Measurements from ENCODE around the gene SYT8. TPM values are rescaled to one million over a fixed set of nuclear protein-coding genes. Genes with fewer than 3 reads are reported as not detected.
A peak's percentile ranks its signal among the peaks of the same experiment; 100 is the strongest.

Gene SYT8
- total RNA-seq, 1 donor from 2014 or later = 12.5 TPM

GRCh38 chr11:1825039-1825740 is 9.6 kb upstream of the SYT8 start:
- Histone ChIP-seq H3K4me3 (no peak overlapping the region), H3K4me1 (peaks cover 20% of the 10 kb centered on the region), H3K36me3 (no peaks in the 10 kb centered on the region), H3K27me3 (no peaks in the 10 kb centered on the region), H3K9me3 (no peaks in the 10 kb centered on the region), H3K27ac (no peak overlapping the region)
- intact Hi-C loops (cut with DNase I) = no loop called here
- ATAC-seq (peak; percentile 73), DNase-seq (peak; percentile 87)
- TF ChIP-seq CTCF (IDR thresholded peaks at IDR 0.05) = peak; percentile 56

- DNase-seq (no peak), ATAC-seq (no peak)
- TF ChIP-seq CTCF (IDR thresholded peaks at IDR 0.05) = no peak
- H3K27me3 ChIP-seq = no peaks in the 10 kb centered on the region
- H3K36me3 ChIP-seq = no peaks in the 10 kb centered on the region
- no peak overlapping the region for H3K4me3 ChIP-seq
- intact Hi-C loops (cut with DNase I) = no loop called here
- no peaks in the 10 kb centered on the region for H3K9me3 ChIP-seq
- peaks cover 20% of the 10 kb centered on the region for H3K4me1 ChIP-seq
- peak overlapping the region; percentile 82 for H3K27ac ChIP-seq
These were observed 8.9 kb upstream of the SYT8 start for GRCh38 chr11:1825785-1826451.

GRCh38 chr11:1826552-1827094 is 8.2 kb upstream of the SYT8 start:
- Histone ChIP-seq H3K4me1 (peaks cover 21% of the 10 kb centered on the region), H3K36me3 (no peaks in the 10 kb centered on the region), H3K27me3 (no peaks in the 10 kb centered on the region), H3K9me3 (no peaks in the 10 kb centered on the region), H3K27ac (peak overlapping the region; percentile 82), H3K4me3 (no peak overlapping the region)
- peak; percentile 15 for ATAC-seq
- peak; percentile 12 for TF ChIP-seq CTCF (IDR thresholded peaks at IDR 0.05)
- DNase-seq = peak; percentile 81
- intact Hi-C loops (cut with DNase I) = no loop called here

- no peak for TF ChIP-seq CTCF (IDR thresholded peaks at IDR 0.05)
- intact Hi-C loops (cut with DNase I) = no loop called here
- Histone ChIP-seq H3K27me3 (no peaks in the 10 kb centered on the region), H3K27ac (peak overlapping the region; percentile 82), H3K4me3 (no peak overlapping the region), H3K4me1 (peaks cover 27% of the 10 kb centered on the region), H3K9me3 (no peaks in the 10 kb centered on the region), H3K36me3 (no peaks in the 10 kb centered on the region)
- ATAC-seq = peak; percentile 64
- DNase-seq = peak; percentile 85
These were observed 7.5 kb upstream of the SYT8 start for GRCh38 chr11:1827095-1827813.

GRCh38 chr11:1827931-1828330 is 6.9 kb upstream of the SYT8 start:
- H3K4me3 ChIP-seq = no peak overlapping the region
- peaks cover 34% of the 10 kb centered on the region for H3K4me1 ChIP-seq
- H3K27ac ChIP-seq = no peak overlapping the region
- no peaks in the 10 kb centered on the region for H3K9me3 ChIP-seq
- no peak for TF ChIP-seq CTCF (IDR thresholded peaks at IDR 0.05)
- DNase-seq (no peak), ATAC-seq (no peak)
- no peaks in the 10 kb centered on the region for H3K27me3 ChIP-seq
- intact Hi-C loops (cut with DNase I) = no loop called here
- H3K36me3 ChIP-seq = no peaks in the 10 kb centered on the region
